PC-3 (cell line): ENCODE results near the gene MCU.
"Not testable (repeated sequence)": the region's sequence is repeated elsewhere in the genome, so short reads cannot be mapped to it uniquely, and the experiment has no call there.

Source experiments
- CTCF ChIP-seq: fragments of 300-600 bp; sonication (generic); conservative IDR thresholded peaks from 2 replicates; pipeline ENCODE4 v1.5.1; 2017; ENCODE audit warnings: antibody characterized with exemption, low read depth, mild to moderate bottlenecking, low read length
- EZH2 ChIP-seq: fragments of 300-600 bp; sonication (generic); IDR thresholded peaks from one replicate; pipeline ENCODE4 v1.6.1; 2017; ENCODE audit warnings: antibody characterized with exemption, mild to moderate bottlenecking, low read length; ENCODE audit not compliant: unreplicated experiment
- EZH2phosphoT487 ChIP-seq: fragments of 300-600 bp; sonication (generic); IDR thresholded peaks from 2 replicates; pipeline ENCODE4 v1.6.1; 2018; ENCODE audit warnings: mild to moderate bottlenecking, antibody characterized with exemption, low read length, borderline replicate concordance

- TF ChIP-seq CTCF, EZH2, EZH2phosphoT487: not testable (repeated sequence)
These were observed 5.5 kb upstream of the MCU start for GRCh38 chr10:72686430-72686829.
